ENCODE results near the gene GATD1. TPM values are rescaled to one million over a fixed set of nuclear protein-coding genes. Genes with fewer than 3 reads are reported as not detected.
A peak's percentile ranks its signal among the peaks of the same experiment; 100 is the strongest.

GATD1 gene
- total and polyA plus RNA-seq, 9 of the 15 experiments (the other 6 are each of a cell fraction or from before 2014, with no cell fraction given): 2.8 to 144 (median 36.9) TPM

DNA sequence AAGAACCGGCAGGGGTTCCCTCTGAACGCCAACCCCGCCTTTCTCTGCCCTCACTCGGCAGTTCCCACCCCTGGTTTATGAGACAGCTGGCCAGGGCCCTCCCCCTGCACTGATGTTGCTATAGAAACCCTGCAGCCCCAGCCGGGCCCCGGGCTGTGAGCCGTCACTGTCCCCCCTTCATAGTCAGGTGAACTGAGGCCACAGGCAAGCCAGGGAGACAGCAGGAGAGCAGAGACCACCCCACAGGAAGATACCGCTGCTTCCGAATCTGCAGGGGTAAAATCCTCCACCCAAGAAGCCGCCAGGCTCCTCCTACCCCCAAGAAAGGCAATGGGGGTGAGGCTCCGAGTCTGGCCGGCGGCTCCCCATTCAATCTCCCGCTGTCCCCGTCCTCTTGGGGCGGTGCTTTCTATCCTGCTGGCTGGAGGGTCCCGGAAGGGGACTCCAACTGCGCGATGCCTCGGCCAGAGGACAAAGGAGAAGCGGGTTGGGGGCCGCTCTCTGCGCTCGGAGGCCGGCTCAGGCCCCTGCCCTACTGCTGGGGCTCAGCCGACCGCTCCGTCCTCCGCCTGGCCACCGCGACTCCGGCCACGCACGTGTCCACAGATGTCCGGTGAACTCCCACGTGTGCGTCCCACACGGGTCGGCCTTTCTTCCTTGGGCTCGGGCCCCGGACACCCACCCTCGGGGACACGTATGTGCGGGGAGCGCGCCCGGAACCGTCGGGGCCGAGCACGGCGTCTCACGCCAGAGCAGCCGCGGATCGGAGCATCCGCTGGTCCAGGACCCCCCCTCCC lies 20.2 kb upstream of the GATD1 start (continued):
- TF ChIP-seq KDM5B (IDR thresholded peaks at IDR 0.05; ENCODE audit: insufficient replicate concordance, low read depth, low read length): peak; percentile 56
- TF ChIP-seq, protein P1, sequence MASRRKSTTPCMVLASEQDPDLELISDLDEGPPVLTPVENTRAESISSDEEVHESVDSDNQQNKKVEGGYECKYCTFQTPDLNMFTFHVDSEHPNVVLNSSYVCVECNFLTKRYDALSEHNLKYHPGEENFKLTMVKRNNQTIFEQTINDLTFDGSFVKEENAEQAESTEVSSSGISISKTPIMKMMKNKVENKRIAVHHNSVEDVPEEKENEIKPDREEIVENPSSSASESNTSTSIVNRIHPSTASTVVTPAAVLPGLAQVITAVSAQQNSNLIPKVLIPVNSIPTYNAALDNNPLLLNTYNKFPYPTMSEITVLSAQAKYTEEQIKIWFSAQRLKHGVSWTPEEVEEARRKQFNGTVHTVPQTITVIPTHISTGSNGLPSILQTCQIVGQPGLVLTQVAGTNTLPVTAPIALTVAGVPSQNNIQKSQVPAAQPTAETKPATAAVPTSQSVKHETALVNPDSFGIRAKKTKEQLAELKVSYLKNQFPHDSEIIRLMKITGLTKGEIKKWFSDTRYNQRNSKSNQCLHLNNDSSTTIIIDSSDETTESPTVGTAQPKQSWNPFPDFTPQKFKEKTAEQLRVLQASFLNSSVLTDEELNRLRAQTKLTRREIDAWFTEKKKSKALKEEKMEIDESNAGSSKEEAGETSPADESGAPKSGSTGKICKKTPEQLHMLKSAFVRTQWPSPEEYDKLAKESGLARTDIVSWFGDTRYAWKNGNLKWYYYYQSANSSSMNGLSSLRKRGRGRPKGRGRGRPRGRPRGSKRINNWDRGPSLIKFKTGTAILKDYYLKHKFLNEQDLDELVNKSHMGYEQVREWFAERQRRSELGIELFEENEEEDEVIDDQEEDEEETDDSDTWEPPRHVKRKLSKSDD (conservative IDR thresholded peaks at IDR 0.05; ENCODE audit: low read length): no peak
- TF ChIP-seq, protein P2, sequence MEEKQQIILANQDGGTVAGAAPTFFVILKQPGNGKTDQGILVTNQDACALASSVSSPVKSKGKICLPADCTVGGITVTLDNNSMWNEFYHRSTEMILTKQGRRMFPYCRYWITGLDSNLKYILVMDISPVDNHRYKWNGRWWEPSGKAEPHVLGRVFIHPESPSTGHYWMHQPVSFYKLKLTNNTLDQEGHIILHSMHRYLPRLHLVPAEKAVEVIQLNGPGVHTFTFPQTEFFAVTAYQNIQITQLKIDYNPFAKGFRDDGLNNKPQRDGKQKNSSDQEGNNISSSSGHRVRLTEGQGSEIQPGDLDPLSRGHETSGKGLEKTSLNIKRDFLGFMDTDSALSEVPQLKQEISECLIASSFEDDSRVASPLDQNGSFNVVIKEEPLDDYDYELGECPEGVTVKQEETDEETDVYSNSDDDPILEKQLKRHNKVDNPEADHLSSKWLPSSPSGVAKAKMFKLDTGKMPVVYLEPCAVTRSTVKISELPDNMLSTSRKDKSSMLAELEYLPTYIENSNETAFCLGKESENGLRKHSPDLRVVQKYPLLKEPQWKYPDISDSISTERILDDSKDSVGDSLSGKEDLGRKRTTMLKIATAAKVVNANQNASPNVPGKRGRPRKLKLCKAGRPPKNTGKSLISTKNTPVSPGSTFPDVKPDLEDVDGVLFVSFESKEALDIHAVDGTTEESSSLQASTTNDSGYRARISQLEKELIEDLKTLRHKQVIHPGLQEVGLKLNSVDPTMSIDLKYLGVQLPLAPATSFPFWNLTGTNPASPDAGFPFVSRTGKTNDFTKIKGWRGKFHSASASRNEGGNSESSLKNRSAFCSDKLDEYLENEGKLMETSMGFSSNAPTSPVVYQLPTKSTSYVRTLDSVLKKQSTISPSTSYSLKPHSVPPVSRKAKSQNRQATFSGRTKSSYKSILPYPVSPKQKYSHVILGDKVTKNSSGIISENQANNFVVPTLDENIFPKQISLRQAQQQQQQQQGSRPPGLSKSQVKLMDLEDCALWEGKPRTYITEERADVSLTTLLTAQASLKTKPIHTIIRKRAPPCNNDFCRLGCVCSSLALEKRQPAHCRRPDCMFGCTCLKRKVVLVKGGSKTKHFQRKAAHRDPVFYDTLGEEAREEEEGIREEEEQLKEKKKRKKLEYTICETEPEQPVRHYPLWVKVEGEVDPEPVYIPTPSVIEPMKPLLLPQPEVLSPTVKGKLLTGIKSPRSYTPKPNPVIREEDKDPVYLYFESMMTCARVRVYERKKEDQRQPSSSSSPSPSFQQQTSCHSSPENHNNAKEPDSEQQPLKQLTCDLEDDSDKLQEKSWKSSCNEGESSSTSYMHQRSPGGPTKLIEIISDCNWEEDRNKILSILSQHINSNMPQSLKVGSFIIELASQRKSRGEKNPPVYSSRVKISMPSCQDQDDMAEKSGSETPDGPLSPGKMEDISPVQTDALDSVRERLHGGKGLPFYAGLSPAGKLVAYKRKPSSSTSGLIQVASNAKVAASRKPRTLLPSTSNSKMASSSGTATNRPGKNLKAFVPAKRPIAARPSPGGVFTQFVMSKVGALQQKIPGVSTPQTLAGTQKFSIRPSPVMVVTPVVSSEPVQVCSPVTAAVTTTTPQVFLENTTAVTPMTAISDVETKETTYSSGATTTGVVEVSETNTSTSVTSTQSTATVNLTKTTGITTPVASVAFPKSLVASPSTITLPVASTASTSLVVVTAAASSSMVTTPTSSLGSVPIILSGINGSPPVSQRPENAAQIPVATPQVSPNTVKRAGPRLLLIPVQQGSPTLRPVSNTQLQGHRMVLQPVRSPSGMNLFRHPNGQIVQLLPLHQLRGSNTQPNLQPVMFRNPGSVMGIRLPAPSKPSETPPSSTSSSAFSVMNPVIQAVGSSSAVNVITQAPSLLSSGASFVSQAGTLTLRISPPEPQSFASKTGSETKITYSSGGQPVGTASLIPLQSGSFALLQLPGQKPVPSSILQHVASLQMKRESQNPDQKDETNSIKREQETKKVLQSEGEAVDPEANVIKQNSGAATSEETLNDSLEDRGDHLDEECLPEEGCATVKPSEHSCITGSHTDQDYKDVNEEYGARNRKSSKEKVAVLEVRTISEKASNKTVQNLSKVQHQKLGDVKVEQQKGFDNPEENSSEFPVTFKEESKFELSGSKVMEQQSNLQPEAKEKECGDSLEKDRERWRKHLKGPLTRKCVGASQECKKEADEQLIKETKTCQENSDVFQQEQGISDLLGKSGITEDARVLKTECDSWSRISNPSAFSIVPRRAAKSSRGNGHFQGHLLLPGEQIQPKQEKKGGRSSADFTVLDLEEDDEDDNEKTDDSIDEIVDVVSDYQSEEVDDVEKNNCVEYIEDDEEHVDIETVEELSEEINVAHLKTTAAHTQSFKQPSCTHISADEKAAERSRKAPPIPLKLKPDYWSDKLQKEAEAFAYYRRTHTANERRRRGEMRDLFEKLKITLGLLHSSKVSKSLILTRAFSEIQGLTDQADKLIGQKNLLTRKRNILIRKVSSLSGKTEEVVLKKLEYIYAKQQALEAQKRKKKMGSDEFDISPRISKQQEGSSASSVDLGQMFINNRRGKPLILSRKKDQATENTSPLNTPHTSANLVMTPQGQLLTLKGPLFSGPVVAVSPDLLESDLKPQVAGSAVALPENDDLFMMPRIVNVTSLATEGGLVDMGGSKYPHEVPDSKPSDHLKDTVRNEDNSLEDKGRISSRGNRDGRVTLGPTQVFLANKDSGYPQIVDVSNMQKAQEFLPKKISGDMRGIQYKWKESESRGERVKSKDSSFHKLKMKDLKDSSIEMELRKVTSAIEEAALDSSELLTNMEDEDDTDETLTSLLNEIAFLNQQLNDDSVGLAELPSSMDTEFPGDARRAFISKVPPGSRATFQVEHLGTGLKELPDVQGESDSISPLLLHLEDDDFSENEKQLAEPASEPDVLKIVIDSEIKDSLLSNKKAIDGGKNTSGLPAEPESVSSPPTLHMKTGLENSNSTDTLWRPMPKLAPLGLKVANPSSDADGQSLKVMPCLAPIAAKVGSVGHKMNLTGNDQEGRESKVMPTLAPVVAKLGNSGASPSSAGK (IDR thresholded peaks at IDR 0.05): no peak
- TF ChIP-seq RBM34 (IDR thresholded peaks at IDR 0.05; ENCODE audit: borderline replicate concordance, insufficient read depth, low read length): no peak
- TF ChIP-seq, protein P3, sequence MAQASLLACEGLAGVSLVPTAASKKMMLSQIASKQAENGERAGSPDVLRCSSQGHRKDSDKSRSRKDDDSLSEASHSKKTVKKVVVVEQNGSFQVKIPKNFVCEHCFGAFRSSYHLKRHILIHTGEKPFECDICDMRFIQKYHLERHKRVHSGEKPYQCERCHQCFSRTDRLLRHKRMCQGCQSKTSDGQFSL (CRISPR knock-in tag; IDR thresholded peaks at IDR 0.05): peak; percentile 78
- TF ChIP-seq, protein P3 (tag; IDR thresholded peaks at IDR 0.05): 0 out of 4 replicates have a peak, but pooled peaks of 1 of the 2 experiments have one; percentile 41
- no peak for TF ChIP-seq SAFB2 (IDR thresholded peaks at IDR 0.05; ENCODE audit: borderline replicate concordance, low read depth, low read length, severe bottlenecking)
- TF ChIP-seq BDP1 (IDR thresholded peaks at IDR 0.05; ENCODE audit: insufficient read depth, insufficient read length): no peak
- TF ChIP-seq SIX5 (IDR thresholded peaks at IDR 0.05; ENCODE audit: borderline replicate concordance in 1 of 2, insufficient read depth in 1 of 2, low read depth in 1 of 2, low read length in 2 of 2): no peak
- no peak; the same call in 1 of the 2 replicates for TF ChIP-seq ZC3H4 (CRISPR knock-in tag; IDR thresholded peaks at IDR 0.05; ENCODE audit: borderline replicate concordance)

All from K562 (cell line).